GM12892 (cell line): Measurements from ENCODE around the gene MSL3.

Experiments
- DNase-seq: peaks from one replicate; pipeline ENCODE4 v3.0.0; 2011; ENCODE audit not compliant: insufficient read length
- FAIRE-seq: peaks from 2 replicates; lab custom pipeline; 2011; peaks lifted over from hg19 to GRCh38; lab: Jason Lieb, UNC
- POLR2A ChIP-seq: IDR thresholded peaks from 2 replicates; pipeline ENCODE4 v1.6.1; 2011; ENCODE audit warnings: low read depth, low read length, control low read depth
- POLR2AphosphoS5 ChIP-seq: IDR thresholded peaks from 2 replicates; pipeline ENCODE4 v1.6.1; 2011; ENCODE audit warnings: low read depth, low read length, control low read depth
- TAF1 ChIP-seq: IDR thresholded peaks from 2 replicates; pipeline ENCODE4 v1.6.1; 2011; ENCODE audit warnings: low read depth, mild to moderate bottlenecking, control low read depth, low read length, borderline replicate concordance

Gene MSL3

GRCh38 chrX:11760958-11761357, 2.9 kb downstream of the MSL3 start:
- DNase-seq (no peak), FAIRE-seq (no peak)
- no peak for TF ChIP-seq TAF1
- no peak for TF ChIP-seq POLR2AphosphoS5

GRCh38 chrX:11764602-11765067, 6.6 kb downstream of the MSL3 start:
- DNase-seq (no peak), FAIRE-seq (peak; percentile 93)
- no peak for TF ChIP-seq TAF1
- no peak for TF ChIP-seq POLR2A
- TF ChIP-seq POLR2AphosphoS5, result no peak

GRCh38 chrX:11765449-11765848, 7.4 kb downstream of the MSL3 start:
- no peak for TF ChIP-seq POLR2AphosphoS5
- TF ChIP-seq TAF1, result no peak
- no peak for TF ChIP-seq POLR2A
- FAIRE-seq (peak; percentile 87), DNase-seq (no peak)

- DNase-seq (no peak), FAIRE-seq (peak; percentile 68)
- no peak for TF ChIP-seq TAF1
Observed at GRCh38 chrX:11766487-11766886, 8.4 kb downstream of the MSL3 start.

GRCh38 chrX:11768039-11768438, 10.0 kb downstream of the MSL3 start:
- TF ChIP-seq TAF1 (no peak), POLR2AphosphoS5 (no peak), POLR2A (no peak)
- no peak for DNase-seq
- FAIRE-seq, result peak; percentile 78

GRCh38 chrX:11770320-11770719, 12.3 kb downstream of the MSL3 start:
- DNase-seq (peak; percentile 36), FAIRE-seq (peak; percentile 93)
- TF ChIP-seq TAF1 (no peak), POLR2AphosphoS5 (no peak), POLR2A (no peak)

- no peak for TF ChIP-seq POLR2AphosphoS5
- TF ChIP-seq POLR2A, result no peak
- TF ChIP-seq TAF1, result no peak
- no peak for DNase-seq
- no peak for FAIRE-seq
Observed at GRCh38 chrX:11778230-11778629, 20.2 kb downstream of the MSL3 start.

GRCh38 chrX:11781133-11781532, 23.1 kb downstream of the MSL3 start:
- FAIRE-seq, result no peak
- no peak for DNase-seq
- TF ChIP-seq POLR2AphosphoS5 (no peak), POLR2A (no peak)

GRCh38 chrX:11781734-11782370, 23.8 kb downstream of the MSL3 start:
- FAIRE-seq (peak; percentile 76), DNase-seq (no peak)
- no peak for TF ChIP-seq TAF1
- TF ChIP-seq POLR2AphosphoS5, result no peak
- TF ChIP-seq POLR2A, result no peak

GRCh38 chrX:11784543-11784942, 26.5 kb downstream of the MSL3 start:
- TF ChIP-seq TAF1 (no peak), POLR2AphosphoS5 (no peak), POLR2A (no peak)
- no peak for DNase-seq
- no peak for FAIRE-seq

- DNase-seq, result no peak
- FAIRE-seq, result peak; percentile 78
Observed at GRCh38 chrX:11786862-11787261, 28.8 kb downstream of the MSL3 start.

GRCh38 chrX:11787564-11787963, 29.5 kb downstream of the MSL3 start:
- no peak for TF ChIP-seq POLR2A
- no peak for TF ChIP-seq POLR2AphosphoS5
- no peak for TF ChIP-seq TAF1
- FAIRE-seq (peak; percentile 87), DNase-seq (no peak)

More at GRCh38 chrX:11786862-11787261, 28.8 kb downstream of the MSL3 start:
- TF ChIP-seq POLR2AphosphoS5, result no peak
- no peak for TF ChIP-seq TAF1
- TF ChIP-seq POLR2A, result no peak

- TF ChIP-seq POLR2A (no peak), POLR2AphosphoS5 (no peak), TAF1 (no peak)
- FAIRE-seq, result peak; percentile 88
Observed at GRCh38 chrX:11789809-11790208, 31.8 kb downstream of the MSL3 start.

More at GRCh38 chrX:11789809-11790208, 31.8 kb downstream of the MSL3 start:
- DNase-seq, result no peak
